Smooth muscle cell (in vitro differentiated cells): ENCODE results near the gene PIP4P1. TPM values are rescaled to one million over a fixed set of nuclear protein-coding genes. Genes with fewer than 3 reads are reported as not detected.

ENCODE experiments used
- DNase-seq: peaks from one replicate; lab custom pipeline; 2025; ENCODE audit not compliant: unreplicated experiment; lab: John Stamatoyannopoulos, UW
- H2AFZ ChIP-seq: fragments of 200-600 bp; sonication (generic); 2 replicates; pipeline ENCODE4 v1.6.0; 2016; ENCODE audit warnings: antibody characterized with exemption, low read depth, mild to moderate bottlenecking
- H3F3A ChIP-seq: fragments of 200-600 bp; sonication (generic); 2 replicates; pipeline ENCODE4 v1.6.0; 2017; ENCODE audit warnings: antibody characterized with exemption, low read depth
- H3K27ac ChIP-seq: fragments of 200-600 bp; sonication (generic); 2 replicates; pipeline ENCODE4 v1.5.1; 2016; ENCODE audit warnings: low read depth, mild to moderate bottlenecking
- H3K27me3 ChIP-seq: fragments of 200-600 bp; sonication (generic); 2 replicates; pipeline ENCODE4 v1.6.1; 2016; ENCODE audit warnings: low read depth, mild to moderate bottlenecking
- H3K36me3 ChIP-seq: fragments of 200-600 bp; sonication (generic); 2 replicates; pipeline ENCODE4 v1.5.1; 2016; ENCODE audit warnings: low read depth
- H3K4me1 ChIP-seq: fragments of 200-600 bp; sonication (generic); 2 replicates; pipeline ENCODE4 v1.5.1; 2016; ENCODE audit warnings: low read depth
- H3K4me2 ChIP-seq: fragments of 200-600 bp; sonication (generic); 2 replicates; pipeline ENCODE4 v1.6.0; 2016; ENCODE audit warnings: mild to moderate bottlenecking
- H3K4me3 ChIP-seq: fragments of 200-600 bp; sonication (generic); 2 replicates; pipeline ENCODE4 v1.5.1; 2016; ENCODE audit warnings: mild to moderate bottlenecking
- H3K79me2 ChIP-seq: fragments of 200-600 bp; sonication (generic); 2 replicates; pipeline ENCODE4 v1.6.0; 2016; ENCODE audit warnings: low read depth, mild to moderate bottlenecking
- H3K9ac ChIP-seq: fragments of 200-600 bp; sonication (generic); 2 replicates; pipeline ENCODE4 v1.6.0; 2016; ENCODE audit warnings: low read depth
- H3K9me3 ChIP-seq: fragments of 200-600 bp; sonication (generic); replicated peaks from 2 replicates; pipeline ENCODE4 v1.5.1; 2016; ENCODE audit warnings: low read depth
- H4K20me1 ChIP-seq: fragments of 200-600 bp; sonication (generic); 2 replicates; pipeline ENCODE4 v1.6.0; 2016; ENCODE audit warnings: low read depth
- WGBS: methylation state at CpG from one replicate; pipeline ENCODE4 v1.1.7; 2016; ENCODE audit warnings: low lambda C conversion rate; 5-methylcytosine and 5-hydroxymethylcytosine counted together
- polyA plus RNA-seq: library from polyadenylated mRNA; unstranded; fragments of >200 nt; fragmentation: Nextera tagmentation; extraction: Ambion mirVana; gene quantifications from 2 replicates; pipeline ENCODE4 v1.2.1, GENCODE V29; 2016
- total RNA-seq: library from RNA; depleted of rRNA; stranded (reverse); fragments of >200 nt; gene quantifications from 2 replicates; pipeline ENCODE4 v1.2.3, GENCODE V29; 2014
- TF ChIP-seq, protein P1 (sequence below): fragments of 200-600 bp; sonication (generic); IDR thresholded peaks from 2 replicates; pipeline ENCODE4 v1.5.1; 2017; ENCODE audit warnings: borderline replicate concordance, mild to moderate bottlenecking, antibody characterized with exemption; ENCODE audit not compliant: insufficient read depth, poor library complexity, severe bottlenecking

PIP4P1 gene
- total and polyA plus RNA-seq, 2 experiments from 2014 or later: 24.8 to 54.9 TPM

DNA sequence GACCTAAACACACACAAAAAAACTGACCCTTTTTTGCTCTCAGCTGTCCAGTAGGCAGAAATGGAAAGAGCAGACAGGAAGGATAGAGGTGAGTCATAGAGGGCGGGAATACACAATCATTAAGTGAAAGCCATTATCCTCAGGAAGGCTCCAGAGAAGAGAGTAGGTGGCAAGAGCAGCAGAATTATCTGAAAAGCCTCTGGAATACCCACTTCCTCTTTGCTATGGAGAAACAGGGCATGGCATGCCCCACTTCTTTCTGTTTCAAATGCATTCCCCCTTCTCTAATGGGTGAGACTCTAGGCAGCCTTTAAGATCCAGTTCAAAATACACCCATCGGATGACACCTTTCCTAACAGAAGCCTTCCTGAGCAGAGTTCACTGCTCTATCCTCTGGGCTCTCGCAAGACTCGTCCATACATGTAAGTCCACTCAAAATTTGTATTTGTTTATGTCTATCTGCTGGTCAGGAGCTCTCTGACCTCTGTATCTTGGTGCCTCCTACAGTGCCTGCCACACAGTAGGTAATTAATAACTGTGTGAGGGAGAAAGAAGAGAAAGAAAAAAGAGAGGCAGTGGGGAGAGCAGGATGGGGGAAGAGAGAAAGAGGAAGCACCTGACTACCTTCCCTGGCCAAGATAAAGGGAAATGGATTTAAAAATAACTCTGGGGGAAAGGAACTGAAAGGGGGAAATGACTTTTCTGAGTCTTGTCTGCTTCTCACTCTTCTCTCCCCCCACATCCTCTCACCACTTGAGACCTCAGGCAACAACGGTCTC is 33.8 kb downstream of the PIP4P1 start:
- TF ChIP-seq, protein P1, sequence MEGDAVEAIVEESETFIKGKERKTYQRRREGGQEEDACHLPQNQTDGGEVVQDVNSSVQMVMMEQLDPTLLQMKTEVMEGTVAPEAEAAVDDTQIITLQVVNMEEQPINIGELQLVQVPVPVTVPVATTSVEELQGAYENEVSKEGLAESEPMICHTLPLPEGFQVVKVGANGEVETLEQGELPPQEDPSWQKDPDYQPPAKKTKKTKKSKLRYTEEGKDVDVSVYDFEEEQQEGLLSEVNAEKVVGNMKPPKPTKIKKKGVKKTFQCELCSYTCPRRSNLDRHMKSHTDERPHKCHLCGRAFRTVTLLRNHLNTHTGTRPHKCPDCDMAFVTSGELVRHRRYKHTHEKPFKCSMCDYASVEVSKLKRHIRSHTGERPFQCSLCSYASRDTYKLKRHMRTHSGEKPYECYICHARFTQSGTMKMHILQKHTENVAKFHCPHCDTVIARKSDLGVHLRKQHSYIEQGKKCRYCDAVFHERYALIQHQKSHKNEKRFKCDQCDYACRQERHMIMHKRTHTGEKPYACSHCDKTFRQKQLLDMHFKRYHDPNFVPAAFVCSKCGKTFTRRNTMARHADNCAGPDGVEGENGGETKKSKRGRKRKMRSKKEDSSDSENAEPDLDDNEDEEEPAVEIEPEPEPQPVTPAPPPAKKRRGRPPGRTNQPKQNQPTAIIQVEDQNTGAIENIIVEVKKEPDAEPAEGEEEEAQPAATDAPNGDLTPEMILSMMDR: no peak
- H3K27ac ChIP-seq: peak overlapping the region; percentile 60
- peak overlapping the region; percentile 89 for H2AFZ ChIP-seq
- peak overlapping the region; percentile 13 for H3K9ac ChIP-seq
- H3K4me2 ChIP-seq: peak overlapping the region; percentile 77
- DNase-seq: no peak
- H3K27me3 ChIP-seq: no peaks in the 10 kb centered on the region
- H3K36me3 ChIP-seq: no peaks in the 10 kb centered on the region
- no peaks in the 10 kb centered on the region for H4K20me1 ChIP-seq
- 66% methylated on average over 5 of the region's 5 CpGs for WGBS
- peaks cover 4% of the 10 kb centered on the region for H3K4me1 ChIP-seq
- H3F3A ChIP-seq: peaks cover 4% of the 10 kb centered on the region
- no peak overlapping the region for H3K4me3 ChIP-seq
- H3K79me2 ChIP-seq: no peaks in the 10 kb centered on the region
- no peaks in the 10 kb centered on the region for H3K9me3 ChIP-seq

DNA sequence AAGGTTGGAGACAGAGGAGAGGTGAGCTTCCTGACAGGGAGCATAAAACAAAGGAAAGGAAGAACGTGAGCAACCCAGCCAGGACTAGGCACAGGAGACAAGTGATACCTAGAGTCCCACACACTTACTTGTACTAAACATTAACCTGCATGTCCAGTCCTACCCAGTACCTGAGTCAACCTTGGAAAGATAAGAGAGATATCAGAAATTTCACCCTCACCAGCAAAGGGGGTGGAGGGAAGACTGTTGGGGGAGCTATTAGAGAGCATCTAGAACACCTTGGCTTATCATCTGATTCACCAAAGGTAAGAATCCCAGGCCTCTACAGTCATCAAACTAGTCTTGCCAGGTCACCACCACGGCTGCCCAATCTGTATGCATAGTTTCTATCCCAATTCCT is 36.4 kb downstream of the PIP4P1 start:
- H2AFZ ChIP-seq: no peak overlapping the region
- H3K27me3 ChIP-seq: no peaks in the 10 kb centered on the region
- peaks cover 4% of the 10 kb centered on the region for H3F3A ChIP-seq
- TF ChIP-seq, protein P1: no peak
- no peaks in the 10 kb centered on the region for H3K36me3 ChIP-seq
- no peak overlapping the region for H3K27ac ChIP-seq
- no peak overlapping the region for H3K9ac ChIP-seq
- WGBS: 55% methylated on average over 2 of the region's 2 CpGs
- H4K20me1 ChIP-seq: no peaks in the 10 kb centered on the region
- H3K79me2 ChIP-seq: no peaks in the 10 kb centered on the region
- H3K4me3 ChIP-seq: no peak overlapping the region
- no peaks in the 10 kb centered on the region for H3K9me3 ChIP-seq
- no peak for DNase-seq
- H3K4me1 ChIP-seq: peaks cover 4% of the 10 kb centered on the region
- no peak overlapping the region for H3K4me2 ChIP-seq

DNA sequence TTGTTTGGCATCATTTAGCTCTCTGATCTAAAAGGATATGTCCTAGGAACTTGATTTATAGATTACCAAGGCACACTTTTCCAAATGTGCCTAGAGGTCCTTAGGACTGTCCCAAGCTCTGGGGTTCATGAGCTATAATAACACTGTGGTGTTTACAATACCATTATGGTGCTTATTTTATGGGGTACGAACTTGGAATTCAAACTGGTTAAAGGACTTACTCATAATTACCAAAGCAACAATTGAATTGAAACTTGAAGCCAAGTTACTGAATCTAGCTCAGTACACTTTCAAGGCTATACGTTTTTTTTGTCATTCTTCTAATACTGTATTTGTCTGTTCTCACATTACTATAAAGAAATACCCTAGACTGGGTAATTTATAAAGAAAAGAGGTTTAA is 38.3 kb downstream of the PIP4P1 start:
- Histone ChIP-seq H3K9me3 (no peaks in the 10 kb centered on the region), H3K4me3 (no peak overlapping the region), H3K9ac (no peak overlapping the region), H3K36me3 (no peaks in the 10 kb centered on the region), H3K79me2 (no peaks in the 10 kb centered on the region), H3K4me2 (no peak overlapping the region), H2AFZ (no peak overlapping the region), H3F3A (peaks cover 4% of the 10 kb centered on the region), H3K27me3 (no peaks in the 10 kb centered on the region), H3K27ac (no peak overlapping the region), H3K4me1 (peaks cover 4% of the 10 kb centered on the region), H4K20me1 (no peaks in the 10 kb centered on the region)
- TF ChIP-seq, protein P1: no peak
- whole genome bisulfite sequencing: 72% methylated on average over 2 of the region's 2 CpGs
- DNase-seq: no peak

DNA sequence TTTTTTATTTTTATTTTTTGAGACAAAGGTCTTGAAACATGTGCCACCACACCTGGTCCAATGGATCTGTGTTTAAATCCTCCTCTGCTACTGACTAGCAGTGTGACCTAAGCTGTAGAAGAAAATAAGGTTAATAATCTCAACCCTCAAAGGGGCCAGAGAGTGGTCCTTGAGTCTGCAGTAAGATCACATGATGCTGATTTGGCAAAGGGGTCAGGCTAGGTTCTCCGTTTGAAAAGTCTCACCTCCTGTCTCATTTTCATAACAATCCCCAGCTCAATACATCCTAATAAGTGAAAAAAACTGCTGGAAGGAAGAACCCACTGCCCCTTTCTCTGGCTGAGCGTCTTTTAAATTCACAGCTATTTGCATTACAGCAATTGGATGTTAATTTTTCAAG is 40.0 kb downstream of the PIP4P1 start:
- Histone ChIP-seq H3K9ac (no peak overlapping the region), H3K4me1 (no peaks in the 10 kb centered on the region), H3K4me3 (no peak overlapping the region), H3K27me3 (no peaks in the 10 kb centered on the region), H3K27ac (no peak overlapping the region), H3K36me3 (no peaks in the 10 kb centered on the region), H3K4me2 (no peak overlapping the region), H3F3A (no peaks in the 10 kb centered on the region), H3K79me2 (no peaks in the 10 kb centered on the region), H4K20me1 (no peaks in the 10 kb centered on the region), H2AFZ (no peak overlapping the region), H3K9me3 (no peaks in the 10 kb centered on the region)
- no peak for DNase-seq
- 32% methylated on average over 2 of the region's 2 CpGs for WGBS
- TF ChIP-seq, protein P1: no peak
